KG1 (cell line): Measurements from ENCODE around the gene GPC6.

Experiments used
- DNase-seq: peaks from one replicate; lab custom pipeline; 2025; lab: John Stamatoyannopoulos, UW

The GPC6 gene

GRCh38 chr13:93926425-93926824 is 699.8 kb downstream of the GPC6 start:
- no peak for DNase-seq

- DNase-seq = no peak
These were observed 700.8 kb downstream of the GPC6 start for GRCh38 chr13:93927431-93927830.

GRCh38 chr13:93932901-93933300 is 706.3 kb downstream of the GPC6 start:
- DNase-seq = no peak

- DNase-seq = no peak
These were observed 710.3 kb downstream of the GPC6 start for GRCh38 chr13:93936901-93937300.

- no peak for DNase-seq
These were observed 714.8 kb downstream of the GPC6 start for GRCh38 chr13:93941444-93941843.

GRCh38 chr13:93942016-93942415 is 715.4 kb downstream of the GPC6 start:
- no peak for DNase-seq

GRCh38 chr13:93945621-93946020 is 719.0 kb downstream of the GPC6 start:
- DNase-seq = no peak

GRCh38 chr13:93946994-93947393 is 720.4 kb downstream of the GPC6 start:
- no peak for DNase-seq

- DNase-seq = no peak
These were observed 721.0 kb downstream of the GPC6 start for GRCh38 chr13:93947651-93948050.

- no peak for DNase-seq
These were observed 721.7 kb downstream of the GPC6 start for GRCh38 chr13:93948162-93948922.

- DNase-seq = no peak
These were observed 724.5 kb downstream of the GPC6 start for GRCh38 chr13:93951108-93951507.

GRCh38 chr13:93951951-93952350 is 725.3 kb downstream of the GPC6 start:
- no peak for DNase-seq

GRCh38 chr13:93953841-93954240 is 727.2 kb downstream of the GPC6 start:
- no peak for DNase-seq

- DNase-seq = no peak
These were observed 729.3 kb downstream of the GPC6 start for GRCh38 chr13:93955904-93956303.

- no peak for DNase-seq
These were observed 729.8 kb downstream of the GPC6 start for GRCh38 chr13:93956426-93956825.

GRCh38 chr13:93957371-93957770 is 730.8 kb downstream of the GPC6 start:
- no peak for DNase-seq

- no peak for DNase-seq
These were observed 733.4 kb downstream of the GPC6 start for GRCh38 chr13:93959796-93960533.

GRCh38 chr13:93963266-93964145 is 736.9 kb downstream of the GPC6 start:
- DNase-seq = no peak

- DNase-seq = no peak
These were observed 737.5 kb downstream of the GPC6 start for GRCh38 chr13:93964146-93964512.

- no peak for DNase-seq
These were observed 739.0 kb downstream of the GPC6 start for GRCh38 chr13:93965587-93965986.

GRCh38 chr13:93966267-93966936 is 739.8 kb downstream of the GPC6 start:
- DNase-seq = no peak

- DNase-seq = no peak
These were observed 740.7 kb downstream of the GPC6 start for GRCh38 chr13:93967286-93967685.
